DND-41 (cell line): Measurements from ENCODE around the gene C4orf36.

Source experiments
- CTCF ChIP-seq: IDR thresholded peaks from 2 replicates; pipeline ENCODE4 v1.5.1; 2012; ENCODE audit warnings: borderline replicate concordance, low read length, moderate library complexity, mild to moderate bottlenecking; ENCODE audit not compliant: poor library complexity, severe bottlenecking; ENCODE audit errors: extremely low read depth
- EZH2 ChIP-seq: IDR thresholded peaks from 3 replicates; pipeline ENCODE4 v1.6.1; 2012; ENCODE audit warnings: borderline replicate concordance, low read depth, mild to moderate bottlenecking, moderate library complexity, low read length, inconsistent platforms; ENCODE audit not compliant: severe bottlenecking

GRCh38 chr4:86847571-86847970, 44.7 kb downstream of the C4orf36 start:
- TF ChIP-seq EZH2 (no peak), CTCF (no peak)
